ENCODE measurements around the gene RPGR.

RPGR gene

DNA sequence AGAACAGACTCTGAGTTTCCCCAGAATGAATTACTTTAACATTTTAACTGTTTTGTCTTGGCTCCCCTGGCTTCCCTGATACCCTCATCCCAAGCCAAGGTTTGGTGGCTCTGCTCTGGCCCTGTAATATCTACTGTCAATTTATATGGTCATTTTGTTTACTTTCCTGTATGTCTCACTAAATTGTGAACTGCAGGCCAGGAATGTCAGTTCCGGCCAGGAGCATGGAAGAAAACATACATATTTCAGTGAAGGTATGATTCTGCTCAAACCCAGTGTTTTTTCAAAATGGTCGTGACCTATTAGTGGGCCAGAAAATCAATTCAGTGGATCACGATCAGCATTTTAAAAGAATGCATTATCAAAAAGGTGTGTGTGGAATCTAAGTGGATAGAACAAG is 1.2 kb downstream of the RPGR start:
- DNase-seq: no peak

- no peak for DNase-seq
Observed at GRCh38 chrX:38320819-38321218, 6.5 kb downstream of the RPGR start.

DNA sequence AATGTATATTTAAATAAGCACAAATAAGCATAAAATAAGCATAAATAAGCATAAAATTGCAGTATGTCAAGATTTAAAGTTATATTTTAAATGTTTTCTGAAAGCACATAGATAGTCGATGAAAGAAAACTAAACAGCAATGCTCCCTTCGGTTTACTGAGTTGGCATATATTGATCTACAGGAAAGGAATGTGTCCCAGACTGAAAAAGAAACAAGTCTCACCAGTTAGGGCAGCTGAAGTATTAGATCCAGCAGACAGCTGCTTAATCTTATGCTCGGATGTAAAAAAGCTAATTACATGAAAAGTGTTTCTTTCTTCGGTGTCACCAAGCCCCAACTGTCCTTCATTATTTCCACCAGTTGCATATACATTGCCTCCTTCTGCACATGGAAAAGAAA is 8.7 kb downstream of the RPGR start:
- no peak for DNase-seq

DNA sequence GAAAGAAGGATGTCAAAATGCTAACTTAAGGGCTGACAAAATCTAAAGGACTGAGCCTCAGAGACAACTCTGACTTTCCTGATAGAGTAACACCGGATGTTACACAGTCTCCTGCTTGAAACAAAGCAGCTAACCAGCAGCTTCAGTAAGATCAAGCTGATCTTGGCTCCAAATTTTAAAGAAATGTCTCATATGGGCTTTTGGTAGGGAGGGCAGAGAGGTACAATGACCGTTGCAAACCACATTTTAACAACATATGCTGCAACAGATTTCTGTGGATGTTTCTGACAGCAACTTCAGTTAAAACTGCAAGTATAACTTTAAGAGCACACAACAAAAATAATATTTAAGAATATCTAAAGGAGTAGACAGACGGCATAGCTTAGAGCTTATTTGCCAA is 9.1 kb downstream of the RPGR start:
- DNase-seq: no peak

GRCh38 chrX:38315186-38315585 is 12.1 kb downstream of the RPGR start:
- no peak for DNase-seq

GRCh38 chrX:38313190-38313589 is 14.1 kb downstream of the RPGR start:
- DNase-seq: no peak

GRCh38 chrX:38312436-38312835 is 14.9 kb downstream of the RPGR start:
- no peak for DNase-seq

DNA sequence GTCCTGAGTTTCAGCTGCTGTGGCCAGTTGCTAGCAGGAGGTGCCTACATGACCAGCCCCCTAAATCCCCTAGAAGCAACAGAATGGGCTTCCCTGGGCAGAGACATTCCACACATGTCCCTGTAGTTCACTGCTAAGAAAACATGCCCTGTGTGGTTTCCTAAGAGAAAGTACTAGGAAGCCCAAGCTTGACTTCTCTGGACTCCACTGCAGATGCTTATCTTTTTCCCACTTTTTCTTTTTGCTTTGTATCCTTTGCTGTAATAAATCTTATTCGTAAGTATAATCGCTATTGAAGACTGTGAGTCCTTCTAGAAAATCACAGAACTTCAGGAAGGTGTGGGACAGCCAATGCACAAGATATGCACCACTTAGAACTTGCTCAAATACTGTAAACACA is 15.6 kb downstream of the RPGR start:
- no peak for DNase-seq

- DNase-seq: no peak
Observed at GRCh38 chrX:38305971-38306370, 21.3 kb downstream of the RPGR start.

DNA sequence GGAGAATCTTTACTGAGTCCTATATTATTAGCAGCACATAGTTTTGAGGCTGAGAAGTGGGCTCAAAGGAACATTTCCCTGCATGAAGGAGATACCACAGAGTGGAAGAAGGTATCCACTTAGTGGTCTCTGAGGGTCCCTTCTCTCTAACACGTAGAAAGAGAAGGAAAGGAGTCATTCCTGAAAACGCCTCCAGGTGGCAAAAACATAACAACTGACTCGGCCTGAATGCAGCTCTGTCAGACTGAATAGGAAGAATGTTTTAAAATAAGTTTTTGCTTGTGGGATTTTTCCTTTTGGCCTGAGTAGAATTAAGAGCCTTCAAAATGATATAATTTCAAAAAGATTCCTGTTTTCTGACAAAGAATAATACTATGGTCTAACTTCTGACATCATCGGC is 23.3 kb downstream of the RPGR start:
- DNase-seq: no peak

GRCh38 chrX:38293741-38294140 is 33.6 kb downstream of the RPGR start:
- no peak for DNase-seq

GRCh38 chrX:38287674-38288073 is 39.6 kb downstream of the RPGR start:
- DNase-seq: no peak

GRCh38 chrX:38285649-38286048 is 41.7 kb downstream of the RPGR start:
- no peak for DNase-seq

DNA sequence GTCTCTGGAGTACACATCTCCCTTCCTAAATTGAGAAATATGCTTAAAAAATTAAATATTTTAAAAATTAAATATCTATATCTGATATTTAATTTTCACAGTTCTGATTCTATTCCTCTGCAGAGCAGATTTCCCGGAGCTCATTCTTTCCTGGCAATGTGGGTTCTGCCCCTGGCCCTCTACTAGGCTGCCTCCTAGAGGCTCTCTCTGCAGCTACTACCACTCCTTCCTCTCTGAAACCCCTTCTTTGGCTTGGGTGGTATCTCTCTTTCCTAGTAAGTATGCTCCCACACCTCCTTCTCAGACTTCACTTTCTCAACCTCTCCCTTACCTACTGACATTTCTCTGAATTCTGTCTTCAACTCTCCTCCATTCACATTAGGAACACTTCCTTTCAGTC is 45.3 kb downstream of the RPGR start:
- DNase-seq: no peak

DNA sequence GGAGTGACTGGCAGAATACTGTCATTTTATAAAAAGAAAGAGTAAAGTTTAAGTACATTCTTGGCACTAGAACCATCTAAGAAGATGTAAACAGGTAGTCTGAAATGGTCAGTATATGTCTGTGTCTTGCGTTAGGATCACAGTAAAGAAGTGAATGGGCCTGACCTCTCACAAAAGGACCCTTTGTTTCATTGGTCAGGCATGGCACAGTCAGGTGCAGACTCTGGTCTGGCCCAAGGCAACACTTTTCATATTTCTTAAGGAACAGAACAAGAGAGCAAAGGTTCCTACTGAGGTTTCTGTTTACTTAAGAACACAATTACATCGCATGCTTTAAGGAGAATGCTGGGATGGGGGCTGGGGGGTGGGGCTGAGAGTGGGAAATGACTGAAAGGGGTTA is 48.1 kb downstream of the RPGR start:
- no peak for DNase-seq

- no peak for DNase-seq
Observed at GRCh38 chrX:38278682-38279081, 48.6 kb downstream of the RPGR start.

GRCh38 chrX:38277802-38278201 is 49.5 kb downstream of the RPGR start:
- no peak for DNase-seq

DNA sequence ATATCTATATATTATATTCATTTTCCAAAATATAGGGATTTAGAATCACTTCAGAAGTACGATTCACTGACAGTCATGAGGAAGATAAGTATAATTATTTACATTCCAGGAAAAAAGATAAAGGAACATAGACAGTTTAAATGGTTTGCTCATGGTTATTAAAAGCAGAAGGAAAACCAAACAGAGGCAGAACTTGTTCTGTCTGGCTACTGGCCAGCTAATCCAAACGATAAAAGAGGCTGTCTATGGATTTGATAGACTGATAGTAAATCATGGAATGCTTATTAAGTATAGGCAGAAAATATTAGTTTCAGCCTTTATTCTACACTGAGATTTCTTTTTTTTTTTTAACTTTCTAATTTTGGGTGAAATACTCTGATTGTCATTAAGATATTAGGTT is 50.2 kb downstream of the RPGR start:
- DNase-seq: no peak

DNA sequence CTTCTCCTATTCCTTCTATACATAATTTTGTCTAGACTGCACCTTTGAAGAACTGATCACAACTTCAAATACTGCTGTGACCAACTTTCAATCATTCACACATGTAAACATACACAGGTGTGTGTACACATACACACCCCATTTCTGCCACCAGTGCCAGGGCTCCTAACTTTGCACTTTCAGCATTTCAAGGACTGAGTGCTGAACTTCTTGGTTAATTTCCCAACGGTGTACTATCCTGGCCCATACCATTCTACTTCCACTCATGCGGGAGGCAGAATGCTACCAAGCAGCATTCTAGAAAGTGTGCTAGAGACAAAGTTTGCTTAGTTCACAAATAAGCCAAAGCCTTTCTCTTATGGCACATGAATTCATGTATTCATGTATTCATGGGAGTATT is 51.2 kb downstream of the RPGR start:
- DNase-seq: no peak

DNA sequence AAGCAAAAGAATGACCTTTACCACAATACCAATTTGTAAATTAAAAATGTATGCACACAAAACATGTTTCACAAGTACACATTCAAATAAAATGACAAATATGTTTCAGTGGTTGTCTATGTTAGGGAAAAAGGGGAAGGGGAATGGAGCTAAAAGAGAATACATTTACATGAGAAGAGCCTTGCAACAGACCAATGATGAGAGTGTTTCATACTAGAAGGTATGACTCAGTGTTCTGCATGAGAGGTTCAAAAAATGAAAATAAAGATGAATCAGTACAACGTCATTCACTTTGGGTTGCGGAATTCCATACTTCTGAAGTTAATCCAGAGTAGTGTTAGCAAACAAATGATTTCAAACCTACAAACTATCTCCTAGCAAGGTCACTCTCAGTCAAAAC is 51.7 kb downstream of the RPGR start:
- DNase-seq: no peak

DNA sequence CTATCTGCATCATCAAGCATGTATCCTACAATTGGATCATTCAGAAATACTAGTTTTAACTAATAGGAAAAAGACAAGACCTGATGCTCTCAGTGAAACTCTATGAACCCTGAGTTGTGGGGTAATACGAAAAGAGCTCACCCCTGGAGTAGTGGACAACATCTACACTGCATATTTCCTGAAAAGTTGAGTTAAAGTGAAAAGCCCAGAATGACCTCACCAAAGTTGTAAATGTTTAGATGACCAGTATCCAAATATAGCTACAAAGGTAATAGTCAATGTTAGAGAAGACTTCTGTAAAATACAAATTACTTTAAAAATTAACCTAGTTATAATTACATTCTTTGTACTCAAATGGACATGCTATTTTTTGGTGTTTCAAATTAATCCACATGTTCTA is 53.9 kb downstream of the RPGR start:
- no peak for DNase-seq

DNA sequence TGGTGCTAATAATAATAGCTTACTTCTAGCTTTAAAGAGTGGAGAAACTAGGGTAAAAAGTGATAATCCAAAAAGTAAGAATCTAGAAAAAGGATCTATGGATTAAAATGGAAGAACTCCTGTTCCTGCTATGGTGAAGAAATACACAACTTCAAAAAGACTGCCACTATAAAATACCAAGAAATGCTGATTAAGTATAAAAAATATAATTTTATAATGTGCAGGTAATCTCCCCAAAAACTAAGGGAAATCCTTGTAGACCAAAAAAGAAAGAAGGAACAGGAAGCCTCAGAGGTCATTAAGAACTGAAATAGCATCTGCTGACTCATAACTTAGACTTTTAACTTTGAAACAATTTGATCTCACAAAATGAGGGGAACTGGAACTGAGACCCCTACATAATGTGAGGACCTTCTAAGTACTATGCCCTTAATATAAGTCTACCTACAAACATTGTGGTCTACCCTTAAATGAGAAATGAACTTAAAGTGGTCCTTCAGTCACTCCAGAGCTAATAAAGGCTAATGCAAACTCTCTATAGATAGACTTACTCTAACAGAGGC is 56.1 kb downstream of the RPGR start:
- no peak for DNase-seq

GRCh38 chrX:38268011-38268410 is 59.3 kb downstream of the RPGR start:
- no peak for DNase-seq

GRCh38 chrX:38262715-38263620 is 64.3 kb downstream of the RPGR start:
- no peak for DNase-seq

DNA sequence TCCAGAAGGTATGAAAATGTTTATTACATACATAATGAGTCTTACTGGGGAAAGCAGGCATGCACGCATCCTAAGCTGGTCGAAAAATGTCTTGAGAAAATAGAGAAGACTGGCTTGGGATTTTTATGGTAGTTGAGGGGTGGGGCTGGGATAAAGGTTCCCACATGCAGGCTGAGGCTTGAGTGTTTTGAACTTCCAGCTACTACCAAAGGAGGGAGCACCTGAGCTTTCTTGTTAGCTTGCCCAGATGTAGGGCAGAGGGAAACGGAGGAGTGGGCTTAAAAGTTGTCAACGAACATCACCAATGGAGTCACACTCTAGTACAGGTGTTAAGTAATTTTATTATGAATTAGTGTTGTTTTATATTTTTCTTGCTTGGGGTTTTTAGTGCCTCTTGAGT is 67.1 kb downstream of the RPGR start:
- peak in 1 of 2 experiments; percentile 29 for DNase-seq

Data from NCI-H2081 (cell line).